Hepatocyte (in vitro differentiated cells): ENCODE results near the gene TMEM232. TPM values are rescaled to one million over a fixed set of nuclear protein-coding genes. Genes with fewer than 3 reads are reported as not detected.

ENCODE experiments used
- DNase-seq: peaks from one replicate; pipeline ENCODE4 v3.0.0-alpha.2; 2016; ENCODE audit warnings: low spot score
- H2AFZ ChIP-seq: fragments of 200-600 bp; sonication (generic); 2 replicates; pipeline ENCODE4 v1.6.0; 2016; ENCODE audit warnings: antibody characterized with exemption, mild to moderate bottlenecking
- H3K27ac ChIP-seq: fragments of 200-600 bp; sonication (generic); 2 replicates; pipeline ENCODE4 v1.5.1; 2016; ENCODE audit warnings: mild to moderate bottlenecking
- H3K27me3 ChIP-seq: fragments of 200-600 bp; sonication (generic); 2 replicates; pipeline ENCODE4 v1.6.1; 2016
- H3K36me3 ChIP-seq: fragments of 200-600 bp; sonication (generic); replicated peaks from 2 replicates; pipeline ENCODE4 v1.5.1; 2016; ENCODE audit warnings: low read depth; ENCODE audit not compliant: insufficient read depth
- H3K4me1 ChIP-seq: fragments of 200-600 bp; sonication (generic); 2 replicates; pipeline ENCODE4 v1.5.1; 2016; ENCODE audit warnings: mild to moderate bottlenecking, moderate library complexity; ENCODE audit not compliant: insufficient read depth
- H3K4me2 ChIP-seq: fragments of 200-600 bp; sonication (generic); 2 replicates; pipeline ENCODE4 v1.6.0; 2016
- H3K4me3 ChIP-seq: fragments of 200-600 bp; sonication (generic); 2 replicates; pipeline ENCODE4 v1.5.1; 2016; ENCODE audit warnings: mild to moderate bottlenecking
- H3K79me2 ChIP-seq: fragments of 200-600 bp; sonication (generic); 2 replicates; pipeline ENCODE4 v1.6.0; 2017; ENCODE audit warnings: mild to moderate bottlenecking
- H3K9me2 ChIP-seq: fragments of 200-600 bp; sonication (generic); replicated peaks from 2 replicates; pipeline ENCODE4 v1.6.0; 2017; ENCODE audit warnings: mild to moderate bottlenecking; ENCODE audit not compliant: insufficient read depth
- H3K9me3 ChIP-seq: fragments of 200-600 bp; sonication (generic); 2 replicates; pipeline ENCODE4 v1.5.1; 2016; ENCODE audit warnings: low read depth, mild to moderate bottlenecking
- H4K20me1 ChIP-seq: fragments of 200-600 bp; sonication (generic); 2 replicates; pipeline ENCODE4 v1.6.0; 2016; ENCODE audit warnings: mild to moderate bottlenecking; ENCODE audit not compliant: insufficient read depth, poor library complexity, severe bottlenecking
- EZH2 ChIP-seq: fragments of 200-600 bp; sonication (generic); IDR thresholded peaks from 2 replicates; pipeline ENCODE4 v1.6.1; 2016; ENCODE audit warnings: antibody characterized with exemption, mild to moderate bottlenecking, borderline replicate concordance
- EZH2phosphoT487 ChIP-seq: fragments of 200-600 bp; sonication (generic); IDR thresholded peaks from one replicate; pipeline ENCODE4 v1.6.1; 2018; ENCODE audit warnings: antibody characterized with exemption, mild to moderate bottlenecking, low read depth, moderate library complexity; ENCODE audit not compliant: unreplicated experiment, severe bottlenecking
- WGBS: methylation state at CpG from one replicate; pipeline ENCODE4 v1.1.6; 2016; ENCODE audit warnings: low lambda C conversion rate; ENCODE audit errors: missing lambda C conversion rate; 5-methylcytosine and 5-hydroxymethylcytosine counted together
- polyA plus RNA-seq: library from polyadenylated mRNA; unstranded; fragments of >200 nt; fragmentation: Nextera tagmentation; extraction: Ambion mirVana; gene quantifications from 2 replicates; pipeline ENCODE4 v1.2.1, GENCODE V29; 2016
- total RNA-seq: library from RNA; depleted of rRNA; stranded (reverse); fragments of >200 nt; gene quantifications from 2 replicates; pipeline ENCODE4 v1.2.3, GENCODE V29; 2014
- TF ChIP-seq, protein P1 (sequence below): fragments of 200-600 bp; sonication (generic); IDR thresholded peaks from 2 replicates; pipeline ENCODE4 v1.5.1; 2016; ENCODE audit warnings: antibody characterized with exemption, mild to moderate bottlenecking; ENCODE audit not compliant: poor library complexity

The TMEM232 gene
- total and polyA plus RNA-seq, 2 experiments from 2014 or later, result 2.4 to 2.8 TPM

DNA sequence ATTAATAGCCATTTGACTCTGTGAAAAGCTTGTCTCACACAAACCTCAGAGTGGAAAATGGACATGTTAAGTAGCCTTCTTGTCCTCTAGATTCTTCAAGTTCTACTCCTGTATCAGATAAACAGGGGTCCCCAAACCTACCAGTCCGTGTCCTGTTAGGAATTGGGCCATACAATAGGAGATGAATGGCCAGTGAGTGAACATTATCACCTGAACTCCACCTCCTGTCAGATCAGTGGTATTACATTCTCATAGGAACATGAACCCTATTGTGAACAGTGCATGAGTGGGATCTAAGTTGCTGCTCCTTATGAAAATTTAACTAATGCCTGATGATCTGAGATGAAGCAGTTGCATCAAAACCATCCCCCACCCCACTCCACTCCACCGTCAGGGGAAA is 136.3 kb downstream of the TMEM232 start:
- no peaks in the 10 kb centered on the region for H3K27me3 ChIP-seq
- H3K4me3 ChIP-seq, result no peak overlapping the region
- no peak overlapping the region for H3K4me2 ChIP-seq
- peaks cover 7% of the 10 kb centered on the region for H3K4me1 ChIP-seq
- H3K9me2 ChIP-seq, result no peaks in the 10 kb centered on the region
- no peaks in the 10 kb centered on the region for H3K79me2 ChIP-seq
- no peak overlapping the region for H2AFZ ChIP-seq
- no peaks in the 10 kb centered on the region for H4K20me1 ChIP-seq
- WGBS, result 38% methylated on average over 2 of the region's 2 CpGs
- no peaks in the 10 kb centered on the region for H3K36me3 ChIP-seq
- no peak for TF ChIP-seq EZH2phosphoT487
- TF ChIP-seq, protein P1, sequence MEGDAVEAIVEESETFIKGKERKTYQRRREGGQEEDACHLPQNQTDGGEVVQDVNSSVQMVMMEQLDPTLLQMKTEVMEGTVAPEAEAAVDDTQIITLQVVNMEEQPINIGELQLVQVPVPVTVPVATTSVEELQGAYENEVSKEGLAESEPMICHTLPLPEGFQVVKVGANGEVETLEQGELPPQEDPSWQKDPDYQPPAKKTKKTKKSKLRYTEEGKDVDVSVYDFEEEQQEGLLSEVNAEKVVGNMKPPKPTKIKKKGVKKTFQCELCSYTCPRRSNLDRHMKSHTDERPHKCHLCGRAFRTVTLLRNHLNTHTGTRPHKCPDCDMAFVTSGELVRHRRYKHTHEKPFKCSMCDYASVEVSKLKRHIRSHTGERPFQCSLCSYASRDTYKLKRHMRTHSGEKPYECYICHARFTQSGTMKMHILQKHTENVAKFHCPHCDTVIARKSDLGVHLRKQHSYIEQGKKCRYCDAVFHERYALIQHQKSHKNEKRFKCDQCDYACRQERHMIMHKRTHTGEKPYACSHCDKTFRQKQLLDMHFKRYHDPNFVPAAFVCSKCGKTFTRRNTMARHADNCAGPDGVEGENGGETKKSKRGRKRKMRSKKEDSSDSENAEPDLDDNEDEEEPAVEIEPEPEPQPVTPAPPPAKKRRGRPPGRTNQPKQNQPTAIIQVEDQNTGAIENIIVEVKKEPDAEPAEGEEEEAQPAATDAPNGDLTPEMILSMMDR, result peak; percentile 47
- TF ChIP-seq EZH2, result no peak
- DNase-seq, result peak; percentile 30
- H3K9me3 ChIP-seq, result no peaks in the 10 kb centered on the region
- H3K27ac ChIP-seq, result no peak overlapping the region

DNA sequence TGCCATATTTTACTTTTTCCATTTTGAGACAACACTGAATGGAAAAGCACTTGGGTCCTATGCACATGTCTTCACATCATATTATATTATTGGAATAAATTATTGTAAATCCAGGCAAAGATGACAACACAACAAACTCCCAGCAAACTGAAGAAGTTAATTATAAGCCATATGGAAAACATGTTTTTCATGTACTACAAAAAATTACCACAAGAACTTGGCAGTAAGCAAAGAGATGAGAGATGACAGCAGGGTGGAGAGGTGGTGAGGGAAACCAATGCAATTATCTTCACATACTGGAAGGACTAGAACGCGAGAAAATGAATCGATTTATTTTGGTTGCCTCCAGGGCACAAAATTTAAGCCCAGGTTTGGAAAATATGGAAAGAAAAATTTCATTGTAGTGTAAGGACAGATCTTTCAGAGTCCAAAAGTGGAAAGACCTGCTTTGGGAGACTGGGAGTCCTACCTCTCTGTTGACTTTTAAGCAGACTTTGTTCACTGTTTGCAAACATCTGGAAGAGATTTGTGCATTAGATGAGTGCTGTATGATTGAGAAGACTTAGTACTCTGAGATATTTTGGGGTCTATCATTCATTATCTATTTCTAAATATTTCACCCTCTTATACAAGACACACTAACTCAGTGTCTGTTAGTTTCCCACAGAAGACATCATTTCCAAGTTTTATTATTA is 138.0 kb downstream of the TMEM232 start:
- H3K9me3 ChIP-seq, result no peaks in the 10 kb centered on the region
- DNase-seq, result no peak
- 84% methylated on average over 3 of the region's 3 CpGs for WGBS

GRCh38 chr5:110580625-110581024 is 145.8 kb downstream of the TMEM232 start:
- no peaks in the 10 kb centered on the region for H3K4me1 ChIP-seq
- no peaks in the 10 kb centered on the region for H4K20me1 ChIP-seq
- no peaks in the 10 kb centered on the region for H3K27me3 ChIP-seq
- TF ChIP-seq, protein P1, result no peak
- TF ChIP-seq EZH2phosphoT487 (no peak), EZH2 (no peak)
- no peaks in the 10 kb centered on the region for H3K9me3 ChIP-seq
- H3K36me3 ChIP-seq, result no peaks in the 10 kb centered on the region
- no peaks in the 10 kb centered on the region for H3K9me2 ChIP-seq
- no peak for DNase-seq
- no peak overlapping the region for H2AFZ ChIP-seq
- H3K4me3 ChIP-seq, result no peak overlapping the region
- no peak overlapping the region for H3K4me2 ChIP-seq
- no peaks in the 10 kb centered on the region for H3K79me2 ChIP-seq
- 88% methylated on average over 1 of the region's 1 CpG for WGBS
- no peak overlapping the region for H3K27ac ChIP-seq

More for the DNA sequence above, 138.0 kb downstream of the TMEM232 start:
- Histone ChIP-seq H4K20me1 (no peaks in the 10 kb centered on the region), H3K79me2 (no peaks in the 10 kb centered on the region), H3K36me3 (no peaks in the 10 kb centered on the region), H3K27me3 (no peaks in the 10 kb centered on the region), H3K9me2 (no peaks in the 10 kb centered on the region), H3K4me2 (no peak overlapping the region), H3K27ac (no peak overlapping the region), H3K4me3 (no peak overlapping the region), H2AFZ (no peak overlapping the region), H3K4me1 (peaks cover 7% of the 10 kb centered on the region)
- TF ChIP-seq, protein P1, result no peak
- TF ChIP-seq EZH2 (no peak), EZH2phosphoT487 (no peak)
